Amygdala (tissue), 56 donors: ENCODE data around the gene ATF7IP.
"Not testable (repeated sequence)": the region's sequence is repeated elsewhere in the genome, so short reads cannot be mapped to it uniquely, and the experiment has no call there.

Source experiments
- DNase-seq, 56 donors: peaks; one replicate each; lab custom pipeline; 2025; lab: John Stamatoyannopoulos, UW

ATF7IP gene

GRCh38 chr12:14369311-14369710 lies 3.8 kb downstream of the ATF7IP start:
- no peak for DNase-seq

- no peak for DNase-seq
Measured at GRCh38 chr12:14373217-14373616, 7.7 kb downstream of the ATF7IP start.

DNA sequence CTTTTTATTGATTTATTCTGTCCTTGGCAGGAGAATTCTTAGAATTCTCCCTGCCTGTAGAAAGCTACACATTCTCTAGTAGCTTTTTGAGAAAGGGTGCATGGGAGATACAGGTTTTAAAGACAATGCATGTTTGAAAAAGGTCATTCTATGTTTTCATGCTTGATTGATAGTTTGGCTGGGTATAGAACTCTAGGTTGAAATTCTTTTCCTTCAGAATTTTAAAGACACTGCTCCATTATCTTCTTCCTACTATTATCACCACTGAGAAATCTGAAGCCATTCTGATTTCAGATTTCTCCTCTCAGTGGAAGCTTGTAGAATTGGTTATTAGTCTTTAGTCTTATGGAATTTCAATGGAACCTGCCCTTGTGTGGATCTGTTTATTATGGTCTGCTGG lies 14.0 kb downstream of the ATF7IP start:
- no peak for DNase-seq

DNA sequence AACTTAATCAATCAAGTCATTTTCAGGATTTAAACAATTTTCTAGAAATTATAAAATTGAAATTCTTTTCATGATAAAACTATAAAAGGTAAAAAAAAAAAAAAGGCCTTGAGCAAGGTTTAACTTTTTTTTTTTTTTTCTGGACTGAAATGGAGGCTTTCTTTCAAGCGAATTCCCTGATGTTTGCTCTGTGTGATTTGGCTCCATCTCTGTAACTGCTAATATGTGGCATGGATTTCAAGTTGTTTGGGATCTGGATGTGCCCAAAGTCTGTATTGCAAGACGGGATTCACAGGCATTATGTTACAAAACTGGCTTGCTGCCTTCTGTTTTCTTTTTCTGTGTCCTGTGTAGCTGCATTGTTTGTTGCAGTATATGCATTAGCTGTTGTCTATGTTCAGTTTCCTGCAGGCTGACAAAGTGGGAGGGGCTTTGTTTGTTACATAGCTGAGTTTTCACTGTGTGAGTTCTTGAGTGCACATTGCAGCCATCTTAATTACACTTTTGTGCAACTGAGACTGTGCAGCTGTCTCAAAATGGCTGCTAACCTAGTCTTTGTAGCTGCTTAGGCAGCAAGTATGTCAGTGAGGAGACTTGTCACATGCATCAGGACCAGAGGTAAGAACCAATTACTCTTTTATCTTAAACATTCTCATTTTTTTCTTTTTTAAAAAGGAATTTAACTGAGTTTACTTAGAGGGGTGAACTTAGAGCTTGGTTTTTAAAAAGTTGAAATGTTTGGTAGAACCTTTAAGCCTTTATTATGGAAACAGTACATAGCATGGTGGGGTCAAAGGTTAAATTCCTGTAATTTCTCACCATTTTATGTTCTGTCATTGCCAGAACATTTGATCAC lies 19.5 kb downstream of the ATF7IP start:
- DNase-seq = peak in 28 of 56 donors; percentile 2 to 70 (median 24)

DNA sequence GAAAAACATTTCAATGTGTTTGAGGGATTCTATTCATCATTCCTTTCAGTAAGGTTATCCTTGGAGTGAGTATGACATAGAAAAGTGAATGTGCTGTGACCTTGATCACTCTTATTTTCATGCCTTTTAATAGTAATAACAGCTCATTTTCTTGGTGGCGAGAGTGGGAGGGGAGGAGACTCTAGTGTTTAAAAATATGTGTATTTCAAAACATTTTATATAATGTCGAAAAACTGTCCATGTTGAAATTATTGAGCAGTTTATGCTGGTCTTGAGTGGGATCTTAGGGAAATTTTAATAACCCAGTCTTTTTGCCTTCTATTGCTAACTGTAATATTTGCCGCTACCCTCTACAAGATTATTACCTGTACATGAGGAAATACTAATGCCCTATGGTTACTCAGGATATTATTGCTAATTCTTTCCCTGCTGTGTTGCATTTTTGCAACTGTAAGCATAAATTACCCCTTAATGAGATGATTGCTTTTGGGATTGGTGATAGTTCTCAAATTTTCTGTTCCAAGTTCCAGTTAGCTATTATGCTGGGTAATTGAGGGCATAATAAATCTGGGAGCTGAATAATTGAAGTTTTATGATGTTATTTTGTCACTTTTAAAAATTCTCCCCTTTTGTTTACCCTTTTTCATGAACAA lies 21.9 kb downstream of the ATF7IP start:
- no peak for DNase-seq

- no peak for DNase-seq
Measured at GRCh38 chr12:14390449-14390848, 25.0 kb downstream of the ATF7IP start.

DNA sequence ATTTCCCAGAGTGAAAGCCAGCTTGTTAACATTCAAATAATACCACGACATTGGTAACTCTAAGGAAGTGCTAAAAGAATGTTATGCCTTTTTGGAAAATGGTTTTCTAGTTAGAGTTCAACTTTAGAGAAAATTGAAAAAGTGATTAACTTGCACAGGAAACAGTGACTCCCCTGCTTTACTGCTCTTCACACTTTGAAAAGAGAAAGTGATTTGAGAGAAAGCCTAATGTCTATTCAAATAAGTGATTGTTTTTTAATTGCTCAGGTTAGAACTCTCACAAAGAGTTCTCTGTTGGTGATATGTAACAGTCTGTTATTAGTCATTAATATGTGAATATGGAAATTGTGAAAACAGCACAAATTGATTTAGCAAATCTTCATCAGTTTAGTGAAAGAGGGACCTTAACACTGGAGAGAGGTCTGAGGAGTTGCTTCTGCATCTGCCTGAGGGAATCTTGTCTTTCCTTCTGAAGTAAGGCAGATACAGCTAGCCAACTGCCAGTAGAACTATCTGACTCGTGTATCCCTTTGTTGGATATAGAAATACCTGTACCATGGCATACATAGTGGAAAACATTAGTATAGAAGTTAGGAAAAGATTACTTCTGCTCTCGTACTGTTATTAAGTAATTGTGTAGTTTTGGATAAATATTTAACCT lies 25.5 kb downstream of the ATF7IP start:
- no peak for DNase-seq

- no peak for DNase-seq
Measured at GRCh38 chr12:14393751-14394150, 28.3 kb downstream of the ATF7IP start.

GRCh38 chr12:14394317-14395073 lies 29.0 kb downstream of the ATF7IP start:
- peak in 14 of 56 donors; percentile 2 to 59 (median 14) for DNase-seq

DNA sequence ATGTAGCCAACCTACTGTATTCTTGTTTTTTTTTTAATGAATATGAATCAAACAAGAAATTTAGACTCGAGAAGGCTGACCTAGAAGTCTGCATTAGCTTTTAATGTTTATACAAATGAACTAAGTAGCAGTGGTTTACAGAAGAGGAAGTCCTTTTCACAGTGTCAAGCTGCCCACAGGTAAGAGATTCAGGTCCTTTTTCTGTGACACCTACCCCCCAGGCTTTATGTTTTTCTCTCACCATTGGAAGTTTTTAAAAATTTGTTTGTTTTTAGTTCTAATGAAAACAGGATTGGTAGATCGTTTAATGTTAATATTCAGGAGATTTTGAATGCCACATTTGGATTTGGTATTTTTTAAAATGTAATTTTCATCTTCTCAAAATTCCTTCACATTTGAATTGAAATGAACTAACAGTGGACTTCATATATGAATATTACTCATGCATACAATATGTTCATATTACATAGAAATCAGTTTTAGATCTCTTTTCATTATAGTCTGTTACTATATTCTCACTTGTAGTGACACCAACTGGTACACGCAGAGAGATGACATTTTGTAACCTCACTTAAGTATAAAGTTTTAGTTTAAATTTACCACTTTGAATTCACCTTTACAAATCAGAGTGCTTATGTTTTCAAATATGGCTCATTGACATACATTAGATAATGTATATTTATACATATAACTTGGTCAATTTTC lies 29.7 kb downstream of the ATF7IP start:
- no peak for DNase-seq

GRCh38 chr12:14396071-14396470 lies 30.6 kb downstream of the ATF7IP start:
- DNase-seq = no peak

- no peak for DNase-seq
Measured at GRCh38 chr12:14399871-14400270, 34.4 kb downstream of the ATF7IP start.

GRCh38 chr12:14400599-14400998 lies 35.1 kb downstream of the ATF7IP start:
- no peak for DNase-seq

DNA sequence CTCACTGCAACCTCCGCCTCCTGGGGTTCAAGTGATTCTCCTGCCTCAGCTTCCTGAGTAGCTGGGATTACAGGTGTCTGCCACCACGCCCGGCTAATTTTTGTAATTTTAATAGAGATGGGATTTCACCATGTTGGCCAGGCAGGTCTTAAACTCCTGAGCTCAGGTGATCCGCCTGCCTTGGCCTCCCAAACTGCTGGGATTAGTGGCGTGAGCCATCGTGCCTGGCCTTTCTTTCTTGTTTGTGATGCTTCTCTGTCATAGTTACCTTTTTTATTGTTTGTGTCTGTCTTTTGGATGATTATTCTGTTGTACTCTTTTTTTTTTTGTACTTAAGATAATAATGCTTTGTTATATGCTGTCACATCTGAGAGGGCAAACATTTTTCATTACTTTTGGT lies 35.8 kb downstream of the ATF7IP start:
- DNase-seq = not testable (repeated sequence)

- DNase-seq = no peak
Measured at GRCh38 chr12:14402697-14403096, 37.2 kb downstream of the ATF7IP start.

- DNase-seq = no peak
Measured at GRCh38 chr12:14403293-14403692, 37.8 kb downstream of the ATF7IP start.

DNA sequence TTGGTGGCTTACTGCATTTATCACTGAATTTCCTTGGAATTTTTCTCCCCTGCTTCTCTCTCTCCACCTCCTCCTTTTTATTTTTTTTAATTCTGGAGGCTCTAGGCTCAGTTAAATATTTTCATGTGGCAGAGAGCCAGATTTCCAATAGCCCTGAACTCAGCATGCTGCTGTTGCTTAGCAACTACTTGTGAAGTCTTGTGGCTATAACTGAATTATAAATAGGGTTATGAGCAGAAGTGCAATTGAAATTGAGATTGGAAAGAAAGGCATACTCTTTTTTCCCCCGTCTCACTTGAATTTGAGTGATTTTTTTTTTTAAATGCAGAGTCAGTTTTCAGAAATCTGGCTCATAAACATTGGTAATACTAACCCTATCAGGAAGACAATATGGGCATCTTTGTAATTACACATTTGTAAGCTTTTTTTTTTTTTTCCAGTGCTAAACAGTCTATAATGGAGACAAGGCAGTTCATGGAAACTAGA lies 38.3 kb downstream of the ATF7IP start:
- DNase-seq = peak in 6 of 56 donors; percentile 1 to 28 (median 11)

DNA sequence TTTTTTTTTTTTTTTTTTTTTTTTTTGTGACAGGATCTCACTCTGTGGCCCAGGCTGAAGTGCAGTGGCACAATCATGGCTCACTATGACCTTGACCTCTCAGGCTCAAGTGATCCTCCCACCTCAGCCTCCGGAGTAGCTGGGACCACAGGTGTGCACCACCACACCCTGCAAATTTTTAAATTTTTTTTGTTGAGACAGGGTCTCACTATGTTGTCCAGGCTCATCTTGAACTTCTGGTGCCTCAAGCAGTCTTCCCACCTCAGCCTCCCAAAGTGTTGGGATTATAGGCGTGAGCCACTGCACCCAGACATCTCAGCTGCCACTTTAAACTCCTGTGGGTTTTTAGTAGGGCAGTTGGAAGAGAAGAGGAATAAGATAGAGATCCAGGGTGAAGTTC lies 39.9 kb downstream of the ATF7IP start:
- DNase-seq = not testable (repeated sequence)

DNA sequence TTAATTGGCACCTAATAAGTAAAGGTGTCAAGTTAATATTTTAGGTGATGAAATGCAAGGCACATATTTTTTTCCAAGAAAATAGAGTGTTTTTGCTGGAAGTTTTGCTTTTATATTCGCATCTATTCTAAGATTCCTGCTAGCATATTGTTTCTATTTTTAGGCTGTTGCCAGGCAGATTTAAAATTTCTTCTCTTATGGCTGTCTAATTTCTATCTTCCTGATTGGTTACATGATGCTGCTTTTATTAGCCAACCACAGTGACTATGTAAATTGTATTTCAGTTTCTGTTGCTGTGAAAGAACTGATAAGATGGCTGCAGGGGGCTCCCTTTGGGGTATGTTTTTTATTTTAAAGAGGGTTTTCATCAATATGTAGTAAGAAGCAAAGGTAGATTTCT lies 42.7 kb downstream of the ATF7IP start:
- DNase-seq = no peak

GRCh38 chr12:14410177-14410576 lies 44.7 kb downstream of the ATF7IP start:
- DNase-seq = no peak
